Measurements from ENCODE around the gene APOC1.
"Not testable (repeated sequence)": the region's sequence is repeated elsewhere in the genome, so short reads cannot be mapped to it uniquely, and the experiment has no call there.

The APOC1 gene

DNA sequence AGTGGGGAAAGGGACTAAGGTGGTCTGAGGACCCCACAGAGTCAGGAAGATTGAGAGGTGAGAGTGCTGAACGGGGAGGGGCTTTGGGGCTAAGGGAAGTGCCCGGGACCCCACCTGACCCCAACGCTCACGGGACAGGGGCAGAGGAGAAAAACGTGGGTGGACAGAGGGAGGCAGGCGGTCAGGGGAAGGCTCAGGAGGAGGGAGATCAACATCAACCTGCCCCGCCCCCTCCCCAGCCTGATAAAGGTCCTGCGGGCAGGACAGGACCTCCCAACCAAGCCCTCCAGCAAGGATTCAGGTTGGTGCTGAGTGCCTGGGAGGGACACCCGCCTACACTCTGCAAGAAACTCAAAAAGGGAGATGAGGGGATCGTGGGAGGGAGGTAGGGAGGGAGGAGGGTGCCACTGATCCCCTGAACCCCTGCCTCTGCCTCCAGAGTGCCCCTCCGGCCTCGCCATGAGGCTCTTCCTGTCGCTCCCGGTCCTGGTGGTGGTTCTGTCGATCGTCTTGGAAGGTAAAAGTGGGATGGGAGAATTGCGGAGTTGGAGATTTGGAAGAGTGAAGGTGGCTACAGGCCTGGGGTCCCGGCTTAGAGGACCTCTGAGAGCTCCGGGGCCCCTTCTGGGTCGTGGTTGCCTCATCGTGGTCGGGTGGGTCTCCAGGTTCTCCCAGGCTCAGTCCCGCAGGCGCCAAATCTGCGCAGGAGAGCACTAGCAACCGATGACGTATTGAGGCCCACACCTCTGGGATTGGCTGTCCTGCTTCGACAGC, at the start of gene APOC1:
TSS of gene APOC1 (plus strand) at position 176 of the 774 bp plus-strand sequence. CDS start at position 460, 284 bp downstream.
- DNase-seq = peak; percentile 77

DNA sequence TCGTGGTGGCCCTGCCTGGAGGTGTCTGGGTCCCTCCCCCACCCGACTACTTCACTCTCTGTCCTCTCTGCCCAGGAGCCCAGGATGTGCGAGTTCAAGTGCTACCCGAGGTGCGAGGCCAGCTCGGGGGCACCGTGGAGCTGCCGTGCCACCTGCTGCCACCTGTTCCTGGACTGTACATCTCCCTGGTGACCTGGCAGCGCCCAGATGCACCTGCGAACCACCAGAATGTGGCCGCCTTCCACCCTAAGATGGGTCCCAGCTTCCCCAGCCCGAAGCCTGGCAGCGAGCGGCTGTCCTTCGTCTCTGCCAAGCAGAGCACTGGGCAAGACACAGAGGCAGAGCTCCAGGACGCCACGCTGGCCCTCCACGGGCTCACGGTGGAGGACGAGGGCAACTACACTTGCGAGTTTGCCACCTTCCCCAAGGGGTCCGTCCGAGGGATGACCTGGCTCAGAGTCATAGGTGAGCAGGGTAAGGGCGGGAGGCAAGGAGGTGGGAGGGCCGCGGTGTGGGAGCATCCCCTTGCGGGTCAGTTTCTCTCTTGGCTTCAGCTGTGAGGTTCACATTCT, 49.1 kb upstream of the APOC1 start:
- DNase-seq = no peak

DNA sequence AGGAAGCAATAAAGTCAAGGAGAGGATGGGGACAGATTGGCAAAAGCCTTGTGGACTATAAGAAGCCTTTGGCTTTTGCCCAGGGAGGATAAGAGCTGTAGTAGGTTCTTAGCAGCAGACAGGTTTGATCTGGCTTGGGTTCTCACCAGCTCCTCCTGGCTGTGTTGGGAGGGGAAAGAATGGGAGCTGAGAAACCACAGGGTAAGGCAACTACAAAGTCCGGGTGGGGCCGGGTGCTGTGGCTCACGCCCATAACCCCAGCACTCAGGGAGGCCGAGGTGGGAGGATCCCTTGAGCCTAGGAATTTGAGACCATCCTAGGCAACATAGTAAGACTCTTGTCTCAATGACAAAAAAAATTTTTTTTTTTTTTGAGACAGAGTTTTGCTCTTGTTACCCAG, 47.7 kb upstream of the APOC1 start:
- peak; percentile 68 for DNase-seq

DNA sequence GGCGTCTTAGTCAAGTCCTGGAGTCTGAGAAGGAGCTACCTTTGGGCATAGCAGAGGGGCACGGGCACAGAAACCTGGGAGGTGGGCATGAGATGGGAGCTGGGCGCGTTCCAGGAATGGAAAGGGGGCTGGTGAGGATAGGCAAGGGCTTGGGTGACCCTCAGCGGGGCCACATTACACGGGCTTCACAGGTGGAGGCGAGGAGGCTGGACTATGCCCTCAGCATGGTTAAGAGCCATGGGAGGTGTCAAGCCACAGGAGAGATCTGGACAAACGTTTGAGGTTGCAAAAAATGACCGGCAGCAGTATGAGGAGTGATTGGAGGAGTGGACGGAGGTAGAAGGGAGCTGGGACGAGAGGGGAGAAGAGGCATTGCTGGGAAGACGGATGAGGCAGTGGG, 46.8 kb upstream of the APOC1 start:
- no peak for DNase-seq

DNA sequence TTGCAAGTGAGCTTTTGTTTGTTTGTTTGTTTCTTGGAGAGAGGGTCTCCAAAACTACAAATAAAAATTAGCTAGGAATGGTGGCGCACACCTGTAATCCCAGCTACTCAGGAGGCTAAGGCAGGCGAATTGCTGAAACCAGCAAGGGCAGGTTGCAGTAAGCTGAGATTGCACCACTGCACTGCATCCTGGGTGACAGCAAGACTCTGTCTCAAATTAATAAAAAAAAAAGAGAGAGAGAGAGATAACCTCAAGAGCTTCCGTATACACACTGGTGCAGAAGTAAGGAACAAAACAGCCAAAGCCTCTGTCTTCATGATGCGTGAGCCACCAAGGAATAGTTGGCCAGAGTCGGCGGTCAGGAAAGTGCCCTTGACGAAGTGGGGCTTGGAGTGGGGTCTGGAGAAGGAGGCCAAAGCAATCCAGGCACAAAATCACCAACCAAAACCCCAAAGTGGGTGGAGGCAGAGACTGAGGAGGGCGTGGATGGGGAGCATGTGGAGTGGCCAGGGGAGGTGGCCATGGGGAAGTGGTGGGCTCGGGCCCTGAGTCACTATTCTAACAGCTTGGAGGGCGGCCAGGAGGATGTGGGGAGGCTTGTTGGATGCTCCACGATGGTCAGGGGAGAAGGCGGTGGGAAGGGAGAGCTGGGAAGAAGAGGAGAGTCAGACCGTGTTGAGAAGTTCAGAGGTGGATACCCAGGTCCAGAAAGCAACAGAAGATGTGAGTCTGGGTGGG, 44.5 kb upstream of the APOC1 start:
- no peak for DNase-seq

DNA sequence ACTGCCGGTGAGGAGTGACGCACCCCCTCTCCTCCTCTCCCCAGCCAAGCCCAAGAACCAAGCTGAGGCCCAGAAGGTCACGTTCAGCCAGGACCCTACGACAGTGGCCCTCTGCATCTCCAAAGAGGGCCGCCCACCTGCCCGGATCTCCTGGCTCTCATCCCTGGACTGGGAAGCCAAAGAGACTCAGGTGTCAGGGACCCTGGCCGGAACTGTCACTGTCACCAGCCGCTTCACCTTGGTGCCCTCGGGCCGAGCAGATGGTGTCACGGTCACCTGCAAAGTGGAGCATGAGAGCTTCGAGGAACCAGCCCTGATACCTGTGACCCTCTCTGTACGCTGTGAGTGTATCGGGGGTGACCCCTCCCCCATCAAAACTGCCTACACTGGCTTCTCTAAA, 42.6 kb upstream of the APOC1 start:
- DNase-seq = no peak

DNA sequence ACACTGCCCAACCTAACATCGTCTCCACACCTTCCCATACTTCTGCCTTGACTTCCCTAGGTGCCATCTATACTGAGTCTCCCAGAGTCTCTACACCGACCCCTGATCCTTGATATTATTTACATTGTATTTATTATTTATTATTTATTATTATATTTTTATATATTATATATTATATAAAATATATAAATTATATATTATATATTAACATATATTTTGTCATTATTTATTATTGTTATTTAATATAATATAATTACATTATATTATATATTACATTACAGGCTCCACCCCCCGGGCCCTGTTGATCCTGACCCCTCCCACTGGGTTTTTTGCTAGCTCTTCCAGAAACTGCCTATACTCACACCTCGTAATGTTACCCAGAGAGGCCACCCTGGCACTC, 41.7 kb upstream of the APOC1 start:
- DNase-seq = no peak

DNA sequence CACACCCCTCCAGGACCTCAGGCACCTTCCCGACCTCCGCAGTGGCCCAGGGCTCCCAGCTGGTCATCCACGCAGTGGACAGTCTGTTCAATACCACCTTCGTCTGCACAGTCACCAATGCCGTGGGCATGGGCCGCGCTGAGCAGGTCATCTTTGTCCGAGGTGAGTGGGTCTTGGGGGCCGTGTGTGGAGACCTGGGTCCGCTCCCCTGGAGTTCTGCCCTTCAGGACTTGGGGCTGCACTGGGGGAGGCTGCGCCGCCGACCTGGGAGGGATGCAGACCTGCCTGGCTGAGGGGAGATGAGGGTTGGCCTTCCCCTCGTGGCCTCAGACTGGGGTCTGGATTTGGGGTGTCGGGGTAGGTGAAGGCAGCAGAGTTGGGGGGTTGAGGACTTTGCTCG, 40.1 kb upstream of the APOC1 start:
- no peak for DNase-seq

DNA sequence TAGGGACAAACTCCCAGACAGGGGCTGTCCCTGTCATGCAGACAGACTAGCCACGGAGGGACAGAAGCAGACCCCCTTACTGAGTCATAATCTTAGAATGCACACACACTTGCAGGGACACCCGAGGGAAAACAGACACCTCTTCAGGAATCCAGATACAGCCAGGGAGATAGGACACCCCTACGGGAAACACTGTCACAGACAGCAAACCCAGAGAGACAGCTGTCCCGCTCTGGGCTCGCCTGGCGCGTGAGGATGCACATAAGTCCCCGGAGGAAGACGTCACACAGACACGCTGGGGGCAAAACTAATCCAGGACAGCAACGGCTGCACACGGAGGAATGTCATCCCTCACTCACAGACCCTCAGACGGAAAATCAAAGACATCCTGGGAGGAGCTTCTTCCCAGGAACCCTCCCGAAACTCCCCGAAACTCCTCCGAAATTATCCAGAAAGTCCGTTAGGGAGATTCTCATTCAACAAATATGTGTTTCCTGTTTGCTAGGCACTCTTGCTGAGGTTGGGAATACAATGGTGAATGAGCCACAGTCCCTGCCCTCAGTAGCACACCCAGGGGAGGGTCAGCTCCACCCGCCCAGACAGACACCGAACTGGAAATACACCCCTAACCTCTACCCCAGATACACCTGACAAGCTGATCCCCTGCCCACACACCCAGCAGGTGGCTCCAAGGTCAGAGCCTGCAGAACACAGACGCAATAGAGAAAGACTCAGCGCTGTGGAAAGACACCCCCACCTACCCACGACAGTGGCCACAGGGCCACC, 38.5 kb upstream of the APOC1 start:
- DNase-seq = no peak

DNA sequence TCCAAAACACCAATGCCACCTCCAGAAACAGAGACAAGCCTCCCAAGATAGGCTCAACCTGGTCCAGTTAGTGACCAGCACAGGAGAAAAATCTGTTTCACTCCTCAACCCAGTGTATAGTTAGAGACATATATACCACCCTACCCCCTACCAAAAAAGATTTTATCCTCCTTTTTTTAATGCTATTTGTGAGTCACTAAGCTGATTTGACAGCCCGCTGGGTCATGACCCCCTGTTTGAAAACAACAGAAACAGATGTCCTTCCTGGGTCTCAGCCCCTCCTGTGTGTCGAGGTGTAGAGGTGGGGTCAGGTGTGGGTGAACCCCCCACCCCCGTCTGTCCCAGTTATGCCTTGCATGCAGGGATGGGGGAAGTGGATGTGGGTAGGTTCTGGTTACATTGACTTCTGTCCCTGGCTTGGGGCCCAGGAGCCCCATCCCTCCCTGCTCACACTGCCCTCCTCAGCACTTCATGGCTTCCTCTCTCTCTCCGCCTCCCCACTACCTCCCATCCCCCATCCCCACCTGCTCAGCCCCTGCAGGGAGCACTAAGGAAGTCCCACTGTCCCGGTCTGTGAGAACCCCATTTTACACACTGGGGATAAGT, 37.4 kb upstream of the APOC1 start:
- DNase-seq = peak; percentile 29

DNA sequence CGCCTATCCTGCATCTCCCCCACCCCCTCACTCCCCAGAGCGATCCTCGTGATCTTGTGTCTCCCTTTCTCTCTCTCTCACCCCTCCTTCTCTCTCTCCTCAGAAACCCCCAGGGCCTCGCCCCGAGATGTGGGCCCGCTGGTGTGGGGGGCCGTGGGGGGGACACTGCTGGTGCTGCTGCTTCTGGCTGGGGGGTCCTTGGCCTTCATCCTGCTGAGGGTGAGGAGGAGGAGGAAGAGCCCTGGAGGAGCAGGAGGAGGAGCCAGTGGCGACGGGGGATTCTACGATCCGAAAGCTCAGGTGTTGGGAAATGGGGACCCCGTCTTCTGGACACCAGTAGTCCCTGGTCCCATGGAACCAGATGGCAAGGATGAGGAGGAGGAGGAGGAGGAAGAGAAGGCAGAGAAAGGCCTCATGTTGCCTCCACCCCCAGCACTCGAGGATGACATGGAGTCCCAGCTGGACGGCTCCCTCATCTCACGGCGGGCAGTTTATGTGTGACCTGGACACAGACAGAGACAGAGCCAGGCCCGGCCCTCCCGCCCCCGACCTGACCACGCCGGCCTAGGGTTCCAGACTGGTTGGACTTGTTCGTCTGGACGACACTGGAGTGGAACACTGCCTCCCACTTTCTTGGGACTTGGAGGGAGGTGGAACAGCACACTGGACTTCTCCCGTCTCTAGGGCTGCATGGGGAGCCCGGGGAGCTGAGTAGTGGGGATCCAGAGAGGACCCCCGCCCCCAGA, 36.1 kb upstream of the APOC1 start:
- no peak for DNase-seq

DNA sequence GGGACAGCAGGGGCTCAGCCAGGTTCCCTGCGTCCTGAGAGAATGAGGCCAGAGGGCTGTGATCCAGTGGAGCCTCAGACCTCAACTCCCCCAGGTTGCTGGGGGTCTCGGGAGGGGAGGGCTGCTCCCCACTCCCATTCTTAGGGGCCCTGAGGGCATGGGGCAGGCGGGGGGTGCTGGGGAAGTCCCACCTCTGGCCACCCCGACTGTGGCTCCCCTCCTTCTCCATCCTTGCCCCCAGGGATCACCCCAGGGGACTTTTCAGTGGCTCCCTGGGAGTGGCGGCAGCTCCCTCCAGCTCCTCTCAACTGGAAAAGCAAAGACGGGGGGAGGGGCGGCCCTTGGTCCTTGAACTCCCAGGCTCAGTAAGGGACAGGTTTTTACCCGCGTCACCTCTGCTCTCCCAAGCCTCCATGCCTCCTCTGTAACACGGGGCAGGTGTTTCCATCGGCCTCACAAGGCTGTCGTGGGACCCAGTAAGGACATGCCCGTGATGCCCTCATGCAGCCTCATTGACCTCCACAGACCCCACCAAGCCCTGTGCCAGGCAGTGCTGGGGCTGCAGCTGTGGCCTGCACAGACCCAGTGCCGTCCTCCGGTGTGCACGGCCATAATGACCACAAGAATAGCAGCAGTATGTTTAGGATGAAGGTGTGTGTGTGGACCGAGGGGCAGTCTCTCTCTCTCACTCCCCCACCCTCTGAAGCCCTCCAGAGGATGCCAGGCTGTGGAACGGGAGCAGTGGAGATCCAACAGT, 34.9 kb upstream of the APOC1 start:
- no peak for DNase-seq

DNA sequence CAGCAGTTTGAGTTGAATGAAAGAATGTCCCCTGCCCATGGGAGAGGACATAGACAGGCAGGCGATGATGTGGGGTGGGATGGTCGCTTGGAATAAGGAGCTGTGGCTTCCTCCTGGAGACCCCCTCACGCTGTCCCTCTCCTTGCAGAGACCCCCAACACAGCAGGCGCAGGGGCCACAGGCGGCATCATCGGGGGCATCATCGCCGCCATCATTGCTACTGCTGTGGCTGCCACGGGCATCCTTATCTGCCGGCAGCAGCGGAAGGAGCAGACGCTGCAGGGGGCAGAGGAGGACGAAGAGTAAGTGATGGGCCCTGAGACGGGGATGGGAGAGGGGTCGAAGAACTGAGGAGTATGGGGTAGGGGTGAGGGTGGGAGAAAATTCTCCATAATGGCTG, 32.3 kb upstream of the APOC1 start:
- no peak for DNase-seq

DNA sequence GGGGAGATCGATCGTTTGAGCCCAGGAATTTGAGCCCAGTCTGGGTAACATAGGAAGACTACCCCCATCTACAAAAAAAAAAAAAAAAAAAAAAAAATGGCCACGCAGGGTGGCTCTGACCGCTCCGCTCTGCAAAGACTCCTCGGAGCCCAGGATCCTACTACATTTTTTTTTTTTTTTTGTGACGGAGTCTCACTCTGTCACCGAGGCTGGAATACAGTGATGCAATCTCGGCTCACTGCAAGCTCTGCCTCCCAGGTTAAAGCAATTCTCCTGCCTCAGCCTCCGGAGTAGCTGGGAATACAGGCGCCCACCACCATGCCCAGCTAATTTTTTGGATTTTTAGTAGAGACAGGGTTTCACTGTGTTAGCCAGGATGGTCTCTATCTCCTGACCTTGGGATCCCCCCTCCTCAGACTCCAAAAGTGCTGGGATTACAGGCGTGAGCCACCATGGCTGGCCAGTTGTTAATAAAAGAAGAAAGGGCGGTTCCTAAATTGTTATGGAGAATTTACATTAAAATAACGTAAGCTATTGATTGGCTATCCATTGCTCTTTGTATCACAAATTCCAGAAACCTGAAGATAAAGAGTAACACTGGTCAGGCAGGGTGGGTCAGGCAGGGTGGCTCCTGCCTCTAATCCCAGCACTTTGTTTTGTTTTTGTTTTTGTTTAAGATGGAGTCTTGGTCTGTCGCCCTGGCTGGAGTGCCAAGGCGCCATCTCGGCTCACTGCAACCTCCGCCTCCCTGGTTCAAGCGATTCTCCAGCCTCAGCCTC, 31.6 kb upstream of the APOC1 start:
- not testable (repeated sequence) for DNase-seq

DNA sequence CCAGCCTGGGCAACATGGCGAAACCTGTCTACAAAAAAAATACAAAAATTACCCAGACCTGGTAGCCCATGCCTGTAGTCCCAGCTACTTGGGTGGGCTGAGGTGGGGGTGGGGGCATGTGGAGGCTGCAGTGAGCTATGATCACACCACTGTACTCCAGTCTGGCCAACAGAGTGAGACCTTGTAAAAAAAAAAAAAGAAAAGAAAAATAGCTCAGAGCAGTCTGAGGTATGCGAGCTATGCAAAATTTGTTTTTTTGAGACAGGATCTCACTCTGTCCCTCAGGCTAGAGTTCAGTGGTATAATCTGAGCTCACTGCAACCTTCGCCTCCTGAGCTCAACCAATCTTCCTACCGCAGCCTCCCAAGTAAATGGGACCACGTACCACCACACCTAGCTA, 30.5 kb upstream of the APOC1 start:
- no peak for DNase-seq

DNA sequence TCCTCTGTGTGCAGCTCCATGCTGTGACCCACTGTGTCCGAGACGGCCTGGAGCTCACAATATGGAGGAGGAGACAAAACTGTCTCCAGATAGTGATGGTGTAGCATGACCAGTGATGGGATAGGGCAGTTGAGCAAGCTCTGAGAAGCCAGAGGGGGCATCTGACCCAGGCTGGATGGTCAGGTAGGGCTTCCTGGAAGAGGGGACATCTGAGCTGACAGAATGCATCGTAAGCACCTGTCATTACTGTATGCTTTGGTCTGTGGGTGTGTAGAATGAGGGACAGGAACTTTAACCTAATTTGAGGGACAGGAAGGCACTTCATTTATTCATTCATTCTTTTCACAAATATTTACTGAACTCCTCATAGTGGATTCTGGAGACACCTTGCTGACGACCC, 29.8 kb upstream of the APOC1 start:
- DNase-seq = no peak

DNA sequence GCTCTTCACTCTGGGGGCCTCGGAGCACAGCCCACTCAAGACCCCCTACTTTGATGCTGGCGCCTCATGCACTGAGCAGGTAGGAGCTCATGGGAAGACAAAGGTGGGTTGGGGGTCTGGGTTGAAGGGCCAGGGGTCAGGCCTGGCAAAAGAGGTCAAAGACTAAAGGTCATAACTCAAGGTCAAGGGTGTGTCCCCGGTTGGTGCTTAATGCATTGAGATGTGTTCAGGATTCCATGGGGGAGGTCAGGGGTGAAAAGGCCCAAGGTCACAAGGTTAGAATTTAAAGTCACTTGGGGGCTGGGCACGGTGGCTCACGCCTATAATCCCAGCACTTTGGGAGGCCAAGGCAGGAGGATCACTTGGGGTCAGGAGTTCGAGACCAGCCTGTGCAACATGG, 28.3 kb upstream of the APOC1 start:
- no peak for DNase-seq

DNA sequence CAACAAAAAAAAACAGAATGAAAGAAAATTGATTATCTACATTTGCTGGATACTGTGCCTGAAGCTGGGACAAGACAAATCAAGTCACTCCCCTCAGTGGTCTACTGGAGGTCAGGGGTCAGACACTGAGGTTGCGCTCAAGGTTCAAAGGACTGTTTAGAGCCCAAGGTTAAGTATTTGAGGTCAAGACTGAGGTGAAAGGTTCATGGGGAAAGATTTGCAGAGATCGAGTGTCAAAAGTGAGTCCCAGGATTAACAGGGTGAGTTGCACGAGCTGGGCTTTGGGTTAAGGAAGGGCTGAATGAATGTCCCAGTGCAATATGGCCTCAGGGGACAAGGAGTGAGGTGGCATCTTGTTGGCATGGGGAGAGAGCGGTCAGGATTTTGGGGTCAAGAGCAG, 26.8 kb upstream of the APOC1 start:
- DNase-seq = no peak

DNA sequence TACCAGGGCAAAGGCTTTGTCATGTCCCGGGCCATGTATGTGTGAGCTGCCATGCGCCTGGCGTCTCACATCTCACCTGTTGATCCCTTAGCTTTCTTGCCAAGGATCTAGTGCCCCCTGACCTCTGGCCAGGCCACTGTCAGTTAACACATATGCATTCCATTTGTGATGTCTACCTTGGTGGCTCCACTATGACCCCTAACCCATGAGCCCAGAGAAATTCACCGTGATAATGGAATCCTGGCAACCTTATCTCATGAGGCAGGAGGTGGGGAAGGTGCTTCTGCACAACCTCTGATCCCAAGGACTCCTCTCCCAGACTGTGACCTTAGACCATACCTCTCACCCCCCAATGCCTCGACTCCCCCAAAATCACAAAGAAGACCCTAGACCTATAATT, 26.1 kb upstream of the APOC1 start:
- not testable (repeated sequence) for DNase-seq

DNA sequence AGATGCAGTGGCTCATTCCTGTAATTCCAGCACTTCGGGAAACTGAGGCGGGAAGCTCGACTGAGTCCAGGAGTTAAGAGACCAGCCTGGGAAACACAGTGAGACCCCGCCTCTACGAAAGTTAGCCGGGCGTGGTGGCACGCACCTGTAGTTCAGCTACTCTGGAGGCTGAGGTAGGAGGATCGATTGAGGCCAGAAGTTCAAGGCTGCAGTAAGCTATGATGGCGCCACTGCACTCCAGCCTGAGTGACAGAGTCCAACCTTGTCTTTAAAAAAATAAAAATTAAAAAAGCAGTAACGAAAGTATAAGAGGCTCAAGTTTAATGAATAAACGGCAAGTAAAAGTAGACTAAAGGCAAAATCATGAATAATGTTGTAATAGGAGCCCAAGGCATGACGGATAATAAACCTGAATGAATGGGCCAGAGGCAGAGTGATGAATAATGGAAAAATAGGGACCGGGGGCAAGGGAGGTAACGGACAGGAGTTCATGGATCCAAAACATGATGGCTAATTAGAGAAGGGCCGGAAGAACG, 24.5 kb upstream of the APOC1 start:
- DNase-seq = no peak

Data from NCI-H2029 treated with DMSO at 0.1 percent for 48 hours (cell line).